Measurements from ENCODE around the gene NCL. TPM values are rescaled to one million over a fixed set of nuclear protein-coding genes. Genes with fewer than 3 reads are reported as not detected.

The NCL gene
- total and polyA plus RNA-seq, 2 of the 13 experiments (the other 11 are each of a cell fraction or from before 2014, with no cell fraction given) = 105 to 779 TPM

DNA sequence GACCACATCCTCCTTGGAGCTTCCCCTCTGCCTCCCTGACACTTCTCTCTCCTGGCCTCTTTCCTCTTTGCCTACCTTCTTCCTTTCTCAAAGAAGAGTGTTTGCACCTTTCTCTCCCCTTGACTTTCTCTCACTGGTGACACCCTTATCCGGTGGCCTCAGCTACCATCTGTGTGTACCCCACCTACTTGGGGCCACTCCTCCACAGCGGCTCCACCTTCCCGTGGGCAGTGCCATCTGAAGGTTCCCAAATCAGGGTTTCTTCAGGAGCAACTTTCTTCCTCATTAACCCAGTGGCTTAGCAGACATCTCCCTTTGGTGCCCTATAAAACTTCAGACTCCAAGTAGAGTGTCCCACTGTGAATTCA is 5.3 kb upstream of the NCL start:
- TF ChIP-seq NONO (IDR thresholded peaks at IDR 0.05) = no peak
- no peak for TF ChIP-seq NONO (CRISPR knock-in tag; conservative IDR thresholded peaks at IDR 0.05)
- TF ChIP-seq ZSCAN22 (CRISPR knock-in tag; IDR thresholded peaks at IDR 0.05) = no peak
- TF ChIP-seq ZNF7 (CRISPR knock-in tag; IDR thresholded peaks at IDR 0.05) = no peak
- TF ChIP-seq, protein P1, sequence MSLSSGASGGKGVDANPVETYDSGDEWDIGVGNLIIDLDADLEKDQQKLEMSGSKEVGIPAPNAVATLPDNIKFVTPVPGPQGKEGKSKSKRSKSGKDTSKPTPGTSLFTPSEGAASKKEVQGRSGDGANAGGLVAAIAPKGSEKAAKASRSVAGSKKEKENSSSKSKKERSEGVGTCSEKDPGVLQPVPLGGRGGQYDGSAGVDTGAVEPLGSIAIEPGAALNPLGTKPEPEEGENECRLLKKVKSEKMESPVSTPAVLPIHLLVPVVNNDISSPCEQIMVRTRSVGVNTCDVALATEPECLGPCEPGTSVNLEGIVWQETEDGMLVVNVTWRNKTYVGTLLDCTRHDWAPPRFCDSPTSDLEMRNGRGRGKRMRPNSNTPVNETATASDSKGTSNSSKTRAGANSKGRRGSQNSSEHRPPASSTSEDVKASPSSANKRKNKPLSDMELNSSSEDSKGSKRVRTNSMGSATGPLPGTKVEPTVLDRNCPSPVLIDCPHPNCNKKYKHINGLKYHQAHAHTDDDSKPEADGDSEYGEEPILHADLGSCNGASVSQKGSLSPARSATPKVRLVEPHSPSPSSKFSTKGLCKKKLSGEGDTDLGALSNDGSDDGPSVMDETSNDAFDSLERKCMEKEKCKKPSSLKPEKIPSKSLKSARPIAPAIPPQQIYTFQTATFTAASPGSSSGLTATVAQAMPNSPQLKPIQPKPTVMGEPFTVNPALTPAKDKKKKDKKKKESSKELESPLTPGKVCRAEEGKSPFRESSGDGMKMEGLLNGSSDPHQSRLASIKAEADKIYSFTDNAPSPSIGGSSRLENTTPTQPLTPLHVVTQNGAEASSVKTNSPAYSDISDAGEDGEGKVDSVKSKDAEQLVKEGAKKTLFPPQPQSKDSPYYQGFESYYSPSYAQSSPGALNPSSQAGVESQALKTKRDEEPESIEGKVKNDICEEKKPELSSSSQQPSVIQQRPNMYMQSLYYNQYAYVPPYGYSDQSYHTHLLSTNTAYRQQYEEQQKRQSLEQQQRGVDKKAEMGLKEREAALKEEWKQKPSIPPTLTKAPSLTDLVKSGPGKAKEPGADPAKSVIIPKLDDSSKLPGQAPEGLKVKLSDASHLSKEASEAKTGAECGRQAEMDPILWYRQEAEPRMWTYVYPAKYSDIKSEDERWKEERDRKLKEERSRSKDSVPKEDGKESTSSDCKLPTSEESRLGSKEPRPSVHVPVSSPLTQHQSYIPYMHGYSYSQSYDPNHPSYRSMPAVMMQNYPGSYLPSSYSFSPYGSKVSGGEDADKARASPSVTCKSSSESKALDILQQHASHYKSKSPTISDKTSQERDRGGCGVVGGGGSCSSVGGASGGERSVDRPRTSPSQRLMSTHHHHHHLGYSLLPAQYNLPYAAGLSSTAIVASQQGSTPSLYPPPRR (CRISPR knock-in tag; IDR thresholded peaks at IDR 0.05; ENCODE audit: borderline replicate concordance) = no peak
- TF ChIP-seq RELA (CRISPR knock-in tag; IDR thresholded peaks at IDR 0.05) = no peak
- no peak for TF ChIP-seq ZBTB43 (CRISPR knock-in tag; conservative IDR thresholded peaks at IDR 0.05)
- no peak for TF ChIP-seq ZNF670 (CRISPR knock-in tag; IDR thresholded peaks at IDR 0.05; ENCODE audit: borderline replicate concordance)
- Histone ChIP-seq H3K9ac (ENCODE audit: insufficient read depth, low read depth, low read length) (no peak overlapping the region), H3K36me3 (replicated peaks in 1 of 2; ENCODE audit: control insufficient read depth in 1 of 2, insufficient read depth in 2 of 2, low read length in 2 of 2) (no peaks in the 10 kb centered on the region), H4K20me1 (ENCODE audit: insufficient read depth, low read length) (no peaks in the 10 kb centered on the region), H3K27me3 (ENCODE audit: control insufficient read depth in 1 of 2, insufficient read depth in 2 of 2, low read length in 2 of 2) (peaks cover 2 to 6% of the 10 kb centered on the region in 2 experiments; a peak in 3 of 5 replicates), H3K4me1 (ENCODE audit: insufficient read depth, low read length) (peaks cover 16% of the 10 kb centered on the region), H3K9me3 (ENCODE audit: low read length) (no peaks in the 10 kb centered on the region), H3K27ac (ENCODE audit: extremely low read length, insufficient read depth, low read length) (no peak overlapping the region), H3K4me2 (ENCODE audit: low read depth, low read length) (no peak overlapping the region), H3K4me3 (replicated peaks in 1 of 3; ENCODE audit: insufficient read depth in 1 of 3, low read depth in 2 of 3, low read length in 3 of 3) (no peak overlapping the region), H2AFZ (ENCODE audit: low read length) (no peak overlapping the region), H3K79me2 (ENCODE audit: insufficient read depth, low read length) (peaks cover 7% of the 10 kb centered on the region)
- ChIA-PET CTCF (ENCODE audit: low intra/inter-chr PET ratio, low total read pairs) (no interaction called here), POLR2A (no interaction called here)
- in situ Hi-C loops (cut with HindIII; ENCODE audit: extremely low pct_ligation_motif_present, low pct_unique_long_range_greater_than_20kb) = no loop called here
- intact Hi-C loops (cut with micrococcal nuclease; ENCODE audit: unreplicated experiment) = no loop called here
- ATAC-seq (no peak), DNase-seq (ENCODE audit: low spot score) (no peak), FAIRE-seq (no peak)
- BruUV-seq (replicated peaks) = no TSS peak
- WGBS (ENCODE audit: low lambda C conversion rate) = 29% methylated on average over 3 of the region's 3 CpGs

Data from HepG2 (cell line).